Heart left ventricle (tissue), 16 donors: ENCODE data around the gene NLRP9. TPM values are rescaled to one million over a fixed set of nuclear protein-coding genes. Genes with fewer than 3 reads are reported as not detected.

Source experiments
- ATAC-seq, 4 donors: fragments of 200-7000 bp; cut with Tn5 transposase; one replicate each; pipeline ENCODE4 v1.9.1; 2020 to 2022; ENCODE audit warnings: moderate library complexity in 4 of 4, mild to moderate bottlenecking in 3 of 4, moderate number of reproducible peaks in 1 of 4
- DNase-seq, 5 donors: peaks; one replicate each; pipeline ENCODE4 v3.0.0-alpha.2; 2020
- H3K27ac ChIP-seq, 12 donors: fragments of 200-600 bp; sonication (generic) in 4 of 12; one replicate each; pipeline versions ENCODE4 v1.5.0 to v1.8.0; 2016 to 2022; ENCODE audit warnings: mild to moderate bottlenecking in 2 of 12
- H3K27me3 ChIP-seq, 9 donors: fragments of 200-600 bp; sonication (generic) in 2 of 9; one replicate each; pipeline versions ENCODE4 v1.5.1 to v1.8.0; 2016 to 2022; ENCODE audit warnings: mild to moderate bottlenecking in 3 of 9
- H3K36me3 ChIP-seq, 9 donors: fragments of 200-600 bp; sonication (generic) in 2 of 9; one replicate each; pipeline versions ENCODE4 v1.5.0 to v1.8.0; 2018 to 2022; ENCODE audit warnings: mild to moderate bottlenecking in 2 of 9
- H3K4me1 ChIP-seq, 12 donors: fragments of 200-600 bp; sonication (generic) in 4 of 12; one replicate each; pipeline versions ENCODE4 v1.5.0 to v1.8.0; 2016 to 2022; ENCODE audit warnings: mild to moderate bottlenecking in 3 of 12
- H3K4me3 ChIP-seq, 12 donors: fragments of 200-600 bp; sonication (generic) in 4 of 12; one replicate each; pipeline versions ENCODE4 v1.5.0 to v1.8.0; 2017 to 2022; ENCODE audit warnings: mild to moderate bottlenecking in 9 of 12, moderate library complexity in 4 of 12
- H3K9me3 ChIP-seq, 12 donors: fragments of 200-600 bp; sonication (generic) in 4 of 12; one replicate each; pipeline versions ENCODE4 v1.5.0 to v1.8.0; 2016 to 2022; ENCODE audit warnings: mild to moderate bottlenecking in 1 of 12
- POLR2A ChIP-seq, 2 donors: fragments of 450-650 bp; IDR thresholded peaks; one replicate each; pipeline ENCODE4 v1.6.1; 2017; ENCODE audit warnings: antibody characterized with exemption in 2 of 2, mild to moderate bottlenecking in 2 of 2, moderate library complexity in 2 of 2
- WGBS, 4 donors: extraction: QIAGEN DNeasy Blood & Tissue Kit in 2 of 4; methylation state at CpG; one replicate each; pipeline versions ENCODE4 v1.1.5 to v1.1.7; 2013 to 2018; 5-methylcytosine and 5-hydroxymethylcytosine counted together
- intact Hi-C, 10 donors: fragments of 100-400 bp; cut with DNase I; formaldehyde crosslinking; loops; one replicate each; pipeline versions ENCODE4 v1.11.1 to v1.14.2; 2022
- polyA plus RNA-seq, 2 donors: library from polyadenylated mRNA; stranded (reverse); fragments of 200-250 nt; gene quantifications; one replicate each; pipeline ENCODE4 v1.2.3, GENCODE V29; 2013
- total RNA-seq, 9 donors: library from RNA; depleted of rRNA in 2 of 9; stranded (reverse); fragments of >200 nt in 2 of 9; fragmentation: NEBNext Ultra II Directional in 3 of 9; extraction: Animal tissue kit (Norgen Biotek cat#: 25700) in 3 of 9; gene quantifications; one replicate each; pipeline versions ENCODE4 v1.1.0 to v1.2.4, GENCODE V29; 2016 to 2023
- TF ChIP-seq, protein P1 (sequence below), 12 donors: fragments of 200-600 bp; sonication (generic) in 4 of 12; IDR thresholded peaks; one replicate each; pipeline versions ENCODE4 v1.5.0 to v1.8.0; 2018 to 2022; ENCODE audit warnings: antibody characterized with exemption in 12 of 12, mild to moderate bottlenecking in 5 of 12
- donor health status: ischemic (EF 13 %, LVEDD 7.1; RV severe dilation, severe dysfunction).
- donor health status: healthy with polysubstance abuse.
- donor health status: DM: no; HTN: yes; CAD: no.
- donor health status: DM: no; HTN: no; CAD: no.
- donor health status: ischemic (EF 25% LVEDD 6.9; RV normal size, moderate dysfunction).
- donor health status: ischemic (EF 25% LVEDD 5.7; RV mildly dilated, moderate dysfunction).
- donor health status: healthy.
- donor health status: DM: yes; HTN: yes; CAD: no.
- donor health status: ischemic (EF 35%, LVEDD 5.7; RV mildly dilated, moderate dysfunction).
- donor health status: nonischemic (EF 11% LVEDD 7.7; RV severe dilation, severe dysfunction).
- donor health status: DM: yes; HTN: yes; CAD: no.
- donor health status: PGD.
- donor health status: ischemic (EF 29% LVEDD 5.4; RV normal size, mild dysfunction).
- donor health status: nonischemic (EF 23%, LVEDD 6.1; RV moderate dilation, normal function).

Gene NLRP9
- total and polyA plus RNA-seq, 11 donors: not detected

DNA sequence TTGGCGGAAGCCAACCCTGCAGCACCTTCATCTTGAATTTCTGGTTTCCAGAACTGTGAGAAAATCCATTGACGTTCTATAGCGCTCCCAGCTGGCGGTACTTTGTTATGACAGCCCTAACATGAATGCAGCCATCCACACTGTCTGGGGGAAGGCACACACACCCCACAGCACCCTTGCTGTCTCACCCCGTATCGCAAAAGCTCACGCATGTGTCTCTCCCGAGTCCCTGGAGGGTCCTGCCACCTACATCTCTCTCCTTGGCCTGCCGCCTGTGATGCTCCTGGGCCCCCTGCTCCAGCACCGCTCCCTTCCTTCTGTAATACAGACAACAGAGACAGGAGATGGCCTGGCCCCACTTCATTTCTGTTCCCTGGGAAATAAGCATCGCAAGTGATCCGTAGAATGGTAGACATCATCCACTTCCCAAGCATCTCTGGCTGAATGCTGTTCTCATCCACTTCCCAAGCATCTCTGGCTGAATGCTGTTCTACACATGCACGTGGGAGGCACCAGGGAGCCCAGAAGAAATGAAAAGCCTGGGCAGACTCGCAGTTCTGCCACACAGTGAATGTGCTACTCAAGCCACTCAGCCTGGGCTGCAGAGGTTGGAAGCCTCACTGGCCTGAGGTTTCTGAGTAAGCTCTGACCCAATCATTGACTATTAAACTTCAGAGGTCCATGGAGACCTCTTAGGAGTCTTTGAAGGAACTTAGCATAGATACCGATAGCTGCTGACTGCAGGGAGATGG lies 33.5 kb downstream of the NLRP9 start:
- DNase-seq (no peak), ATAC-seq (peak in 3 of 4 donors; percentile 7 to 19 (median 9))
- Histone ChIP-seq H3K4me3 (no peak overlapping the region), H3K9me3 (no peaks in the 10 kb centered on the region), H3K4me1 (peaks cover 0 to 5% (median 0%) of the 10 kb centered on the region in 12 donors), H3K27ac (no peak overlapping the region), H3K36me3 (peaks cover 0 to 16% (median 10%) of the 10 kb centered on the region in 9 donors), H3K27me3 (no peaks in the 10 kb centered on the region)
- TF ChIP-seq, protein P1, sequence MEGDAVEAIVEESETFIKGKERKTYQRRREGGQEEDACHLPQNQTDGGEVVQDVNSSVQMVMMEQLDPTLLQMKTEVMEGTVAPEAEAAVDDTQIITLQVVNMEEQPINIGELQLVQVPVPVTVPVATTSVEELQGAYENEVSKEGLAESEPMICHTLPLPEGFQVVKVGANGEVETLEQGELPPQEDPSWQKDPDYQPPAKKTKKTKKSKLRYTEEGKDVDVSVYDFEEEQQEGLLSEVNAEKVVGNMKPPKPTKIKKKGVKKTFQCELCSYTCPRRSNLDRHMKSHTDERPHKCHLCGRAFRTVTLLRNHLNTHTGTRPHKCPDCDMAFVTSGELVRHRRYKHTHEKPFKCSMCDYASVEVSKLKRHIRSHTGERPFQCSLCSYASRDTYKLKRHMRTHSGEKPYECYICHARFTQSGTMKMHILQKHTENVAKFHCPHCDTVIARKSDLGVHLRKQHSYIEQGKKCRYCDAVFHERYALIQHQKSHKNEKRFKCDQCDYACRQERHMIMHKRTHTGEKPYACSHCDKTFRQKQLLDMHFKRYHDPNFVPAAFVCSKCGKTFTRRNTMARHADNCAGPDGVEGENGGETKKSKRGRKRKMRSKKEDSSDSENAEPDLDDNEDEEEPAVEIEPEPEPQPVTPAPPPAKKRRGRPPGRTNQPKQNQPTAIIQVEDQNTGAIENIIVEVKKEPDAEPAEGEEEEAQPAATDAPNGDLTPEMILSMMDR (IDR thresholded peaks at IDR 0.05): peak in 2 of 12 donors; percentile 7 to 11
- no peak for TF ChIP-seq POLR2A (IDR thresholded peaks at IDR 0.05)
- WGBS, 4 donors: 90 to 96% (median 93%) methylated on average over 15 of the region's 15 CpGs
- intact Hi-C loops: no loop called here

DNA sequence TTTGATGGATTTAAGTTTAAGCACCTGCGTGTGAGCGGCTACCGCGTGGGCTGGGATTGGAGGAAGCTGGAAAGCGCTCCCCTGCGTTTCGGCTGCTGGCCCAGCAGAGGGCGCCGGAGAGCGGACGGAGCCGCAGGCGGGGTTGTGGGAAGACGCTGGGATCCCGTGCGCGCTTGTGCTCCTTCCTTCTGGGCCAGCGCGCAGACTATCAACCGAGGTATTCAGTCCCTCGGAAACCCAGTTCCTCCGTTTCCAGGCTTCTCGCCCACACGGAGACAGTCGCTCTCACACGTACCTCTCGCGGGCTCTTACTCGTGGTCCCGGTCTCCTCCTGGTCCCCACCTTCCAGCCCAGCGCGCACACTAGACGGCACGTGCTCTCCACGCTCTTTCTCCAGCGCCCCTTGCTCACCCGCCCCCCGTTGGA lies 34.4 kb downstream of the NLRP9 start:
- peak in 3 of 4 donors; percentile 57 to 65 (median 65) for ATAC-seq
- DNase-seq: peak in 2 of 5 donors; percentile 26 to 77

DNA sequence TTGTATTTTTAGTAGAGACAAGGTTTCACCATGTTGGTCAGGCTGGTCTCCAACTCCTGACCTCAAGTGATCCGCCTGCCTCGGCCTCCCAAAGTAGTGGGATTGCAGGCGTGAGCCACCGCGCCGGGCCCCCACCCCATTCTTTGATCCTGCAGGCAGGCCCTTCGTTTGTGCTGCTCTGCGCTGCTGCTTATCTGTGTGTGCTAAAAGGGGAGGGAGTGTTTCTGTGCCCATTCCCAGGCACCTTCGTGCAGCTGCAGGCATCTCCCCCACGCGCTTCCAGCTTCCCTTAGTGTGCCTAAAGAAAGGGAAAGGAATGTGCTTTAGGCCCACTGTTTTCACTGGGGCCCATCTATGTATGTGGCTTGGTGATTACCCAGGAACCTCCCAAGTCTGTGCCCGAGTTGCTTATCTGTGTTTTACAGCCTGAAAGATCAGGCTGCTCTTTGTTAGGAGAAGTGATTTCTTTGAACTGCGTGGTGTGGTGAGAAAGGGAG lies 36.0 kb downstream of the NLRP9 start:
- peak in 1 of 4 donors; percentile 23 for ATAC-seq

More for the DNA sequence above, 34.4 kb downstream of the NLRP9 start:
- Histone ChIP-seq H3K4me1 (peaks cover 0 to 5% (median 0%) of the 10 kb centered on the region in 12 donors), H3K27me3 (no peaks in the 10 kb centered on the region), H3K27ac (no peak overlapping the region), H3K4me3 (no peak overlapping the region), H3K36me3 (peaks cover 0 to 22% (median 18%) of the 10 kb centered on the region in 9 donors), H3K9me3 (no peaks in the 10 kb centered on the region)
- 42 to 57% (median 49%) methylated on average over 25 to 38 of the region's 38 CpGs for WGBS, 4 donors
- intact Hi-C loops: no loop called here
- TF ChIP-seq, protein P1 (IDR thresholded peaks at IDR 0.05): peak; percentile 62 to 89 (median 74)
- TF ChIP-seq POLR2A (IDR thresholded peaks at IDR 0.05): no peak

DNA sequence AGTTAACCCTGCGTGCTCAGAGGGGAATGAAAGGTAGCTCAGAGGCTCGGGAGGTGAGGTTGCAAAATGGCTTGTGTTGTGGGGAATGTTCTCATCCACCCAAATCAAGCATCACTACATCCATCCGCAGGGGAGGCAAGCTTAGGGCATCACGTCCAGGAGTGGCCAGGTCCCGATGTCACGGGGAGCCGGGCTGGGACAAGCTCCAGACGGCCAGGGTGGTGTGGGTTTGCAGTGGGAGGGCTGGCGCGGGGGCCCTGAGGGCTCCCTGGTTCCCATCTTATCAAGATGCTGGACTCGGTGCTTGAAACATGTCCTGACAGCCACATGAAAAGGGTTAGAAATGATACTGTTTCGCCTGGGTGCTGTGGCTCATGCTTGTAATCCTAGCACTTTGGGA lies 37.4 kb downstream of the NLRP9 start:
- DNase-seq (peak in 1 of 5 donors; percentile 12), ATAC-seq (no peak)
- Histone ChIP-seq H3K27ac (no peak overlapping the region), H3K36me3 (peaks cover 0 to 52% (median 41%) of the 10 kb centered on the region in 9 donors), H3K9me3 (no peaks in the 10 kb centered on the region), H3K27me3 (no peaks in the 10 kb centered on the region), H3K4me3 (no peak overlapping the region), H3K4me1 (peaks cover 0 to 5% (median 0%) of the 10 kb centered on the region in 12 donors)
- 88 to 96% (median 95%) methylated on average over 10 to 12 of the region's 12 CpGs for WGBS, 4 donors
- TF ChIP-seq, protein P1 (IDR thresholded peaks at IDR 0.05): no peak
- no peak for TF ChIP-seq POLR2A (IDR thresholded peaks at IDR 0.05)
- intact Hi-C loops: no loop called here

More for the DNA sequence above, 36.0 kb downstream of the NLRP9 start:
- H3K9me3 ChIP-seq: no peaks in the 10 kb centered on the region
- no peak overlapping the region for H3K27ac ChIP-seq
- TF ChIP-seq, protein P1 (IDR thresholded peaks at IDR 0.05): no peak
- TF ChIP-seq POLR2A (IDR thresholded peaks at IDR 0.05): no peak
- H3K27me3 ChIP-seq: no peaks in the 10 kb centered on the region
- intact Hi-C loops: no loop called here
- no peak for DNase-seq
- H3K4me1 ChIP-seq: peaks cover 0 to 5% (median 0%) of the 10 kb centered on the region in 12 donors
- H3K4me3 ChIP-seq: no peak overlapping the region
- H3K36me3 ChIP-seq: peaks cover 0 to 38% (median 28%) of the 10 kb centered on the region in 9 donors
- WGBS, 4 donors: 44 to 54% (median 53%) methylated on average over 13 of the region's 13 CpGs
